T-helper 1 cell treated with Interleukin-12 subunit alpha and Interleukin-12 subunit beta and Interleukin-4 antibody, amounts not matched to agents 30 μg/mL and 1 μg/mL, for 36 hours (primary cell): Measurements from ENCODE around the gene TTC6.
"Not testable (repeated sequence)": the region's sequence is repeated elsewhere in the genome, so short reads cannot be mapped to it uniquely, and the experiment has no call there.

Experiments used
- H3K27ac Mint-ChIP-seq: one replicate; pipeline ENCODE4 v1.8.0; 2021; ENCODE audit warnings: mild to moderate bottlenecking, mixed read lengths
- H3K27me3 Mint-ChIP-seq: one replicate; pipeline ENCODE4 v1.8.0; 2021; ENCODE audit warnings: low read depth, mixed read lengths
- H3K36me3 Mint-ChIP-seq: one replicate; pipeline ENCODE4 v1.8.0; 2021; ENCODE audit warnings: low read depth, mixed read lengths
- H3K4me1 Mint-ChIP-seq: one replicate; pipeline ENCODE4 v1.8.0; 2021; ENCODE audit warnings: low read depth, mixed read lengths
- H3K4me3 Mint-ChIP-seq: one replicate; pipeline ENCODE4 v1.8.0; 2021; ENCODE audit warnings: mild to moderate bottlenecking, moderate library complexity, mixed read lengths
- H3K9me3 Mint-ChIP-seq: one replicate; pipeline ENCODE4 v1.8.0; 2021; ENCODE audit warnings: mixed read lengths

TTC6 gene

GRCh38 chr14:37594971-37595808, at the start of gene TTC6, which contains the start of gene FOXA1:
TSS of gene TTC6 (plus strand) at chr14:37595629. CDS start at chr14:37622065, 26,436 bp downstream.
TSS of gene FOXA1 (minus strand) at chr14:37595249. CDS start at chr14:37594972, 277 bp downstream.
- peaks cover 9% of the 10 kb centered on the region for H3K36me3 Mint-ChIP-seq
- H3K27ac Mint-ChIP-seq = peak within 1 kb of the TSS; percentile 74
- peaks cover 9% of the 10 kb centered on the region for H3K4me1 Mint-ChIP-seq
- peaks cover 85% of the 10 kb centered on the region for H3K27me3 Mint-ChIP-seq
- H3K4me3 Mint-ChIP-seq = peak within 1 kb of the TSS; percentile 61
- H3K9me3 Mint-ChIP-seq = peaks cover 5% of the 10 kb centered on the region

DNA sequence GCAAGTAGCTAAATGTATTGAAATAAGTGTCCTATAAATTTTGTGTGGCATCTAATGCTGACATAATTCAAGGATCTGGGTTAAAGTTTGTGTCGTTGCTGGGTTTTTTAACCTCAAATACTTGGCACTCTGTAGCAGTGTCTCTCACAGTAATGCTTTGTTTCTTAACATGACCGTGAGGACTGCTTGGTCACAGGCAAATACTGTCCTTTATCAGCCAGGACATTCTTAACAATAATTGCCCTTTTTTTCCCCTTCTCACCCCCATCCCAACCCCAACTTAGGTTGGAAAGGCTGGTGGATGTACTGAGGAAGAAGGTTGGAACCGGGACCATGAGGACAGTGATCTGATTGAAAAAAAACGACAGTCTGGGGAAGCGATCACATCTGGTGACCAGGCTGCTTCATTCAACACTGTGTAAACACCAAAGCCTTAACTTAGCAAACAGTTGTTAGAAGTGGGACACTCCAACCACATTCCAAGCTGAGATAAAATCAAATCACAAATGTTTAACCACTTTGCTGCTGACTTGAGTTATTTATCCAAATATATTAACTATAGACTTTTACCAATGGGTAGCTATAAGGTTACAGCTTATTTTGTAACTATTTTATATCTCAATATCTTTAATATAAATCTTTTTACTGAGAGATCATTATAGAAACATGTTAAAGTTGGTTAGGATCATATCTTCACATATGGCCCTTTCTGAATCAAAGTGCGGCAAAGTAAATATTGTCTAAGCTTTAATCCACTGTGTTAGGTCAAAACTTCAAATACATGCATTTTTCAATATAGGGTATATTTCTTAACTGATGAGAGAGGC, 48.6 kb upstream of the TTC6 start:
- no peak overlapping the region for H3K27ac Mint-ChIP-seq
- H3K9me3 Mint-ChIP-seq = no peaks in the 10 kb centered on the region
- no peaks in the 10 kb centered on the region for H3K4me1 Mint-ChIP-seq
- no peak overlapping the region for H3K4me3 Mint-ChIP-seq
- H3K27me3 Mint-ChIP-seq = no peaks in the 10 kb centered on the region
- H3K36me3 Mint-ChIP-seq = no peaks in the 10 kb centered on the region

DNA sequence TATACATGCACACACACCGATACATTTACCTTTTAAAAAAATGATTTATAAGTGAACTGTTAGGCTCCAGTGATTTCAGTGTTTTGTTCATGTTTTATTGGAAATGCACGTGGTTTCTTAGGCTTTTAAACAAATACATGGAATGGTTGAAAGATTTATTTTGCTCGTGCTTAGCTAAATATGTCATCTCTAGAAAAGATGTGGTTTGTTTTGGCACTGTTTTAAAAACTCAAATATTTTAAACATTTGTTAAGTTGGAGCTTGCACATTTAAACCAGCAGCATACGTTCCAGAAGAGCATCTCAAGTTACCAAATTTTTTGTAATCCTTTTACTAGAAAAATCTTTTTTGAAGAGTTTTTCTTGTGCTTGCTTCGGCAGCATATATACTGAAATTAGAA, 44.9 kb upstream of the TTC6 start:
- Mint-ChIP-seq H3K9me3 (no peaks in the 10 kb centered on the region), H3K36me3 (no peaks in the 10 kb centered on the region), H3K27me3 (no peaks in the 10 kb centered on the region), H3K4me3 (no peak overlapping the region), H3K4me1 (no peaks in the 10 kb centered on the region), H3K27ac (no peak overlapping the region)

GRCh38 chr14:37551119-37551518, 44.3 kb upstream of the TTC6 start:
- Mint-ChIP-seq H3K4me1 (no peaks in the 10 kb centered on the region), H3K9me3 (no peaks in the 10 kb centered on the region), H3K27me3 (no peaks in the 10 kb centered on the region), H3K27ac (no peak overlapping the region), H3K4me3 (no peak overlapping the region), H3K36me3 (no peaks in the 10 kb centered on the region)

- no peak overlapping the region for H3K27ac Mint-ChIP-seq
These were observed 41.4 kb upstream of the TTC6 start for GRCh38 chr14:37553935-37554550.

DNA sequence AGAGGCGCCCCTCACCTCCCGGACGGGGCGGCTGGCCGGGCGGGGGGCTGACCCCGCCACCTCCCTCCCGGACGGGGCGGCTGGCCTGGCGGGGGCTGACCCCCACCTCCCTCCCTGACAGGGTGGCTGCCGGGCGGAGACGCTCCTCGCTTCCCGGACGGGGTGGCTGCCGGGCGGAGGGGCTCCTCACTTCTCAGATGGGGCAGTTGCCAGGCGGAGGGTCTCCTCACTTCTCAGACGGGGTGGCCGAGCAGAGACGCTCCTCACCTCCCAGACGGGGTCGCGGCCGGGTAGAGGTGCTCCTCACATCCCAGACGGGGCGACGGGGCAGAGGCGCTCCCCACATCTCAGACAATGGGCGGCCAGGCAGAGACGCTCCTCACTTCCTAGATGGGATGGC, 39.8 kb upstream of the TTC6 start:
- H3K9me3 Mint-ChIP-seq = peaks cover 13% of the 10 kb centered on the region
- H3K27me3 Mint-ChIP-seq, H3K4me3 Mint-ChIP-seq, H3K36me3 Mint-ChIP-seq, H3K4me1 Mint-ChIP-seq, H3K27ac Mint-ChIP-seq: not testable (repeated sequence)

More at GRCh38 chr14:37553935-37554550, 41.4 kb upstream of the TTC6 start:
- H3K27me3 Mint-ChIP-seq = no peaks in the 10 kb centered on the region
- peaks cover 13% of the 10 kb centered on the region for H3K9me3 Mint-ChIP-seq
- no peaks in the 10 kb centered on the region for H3K36me3 Mint-ChIP-seq
- H3K4me1 Mint-ChIP-seq = no peaks in the 10 kb centered on the region
- no peak overlapping the region for H3K4me3 Mint-ChIP-seq

DNA sequence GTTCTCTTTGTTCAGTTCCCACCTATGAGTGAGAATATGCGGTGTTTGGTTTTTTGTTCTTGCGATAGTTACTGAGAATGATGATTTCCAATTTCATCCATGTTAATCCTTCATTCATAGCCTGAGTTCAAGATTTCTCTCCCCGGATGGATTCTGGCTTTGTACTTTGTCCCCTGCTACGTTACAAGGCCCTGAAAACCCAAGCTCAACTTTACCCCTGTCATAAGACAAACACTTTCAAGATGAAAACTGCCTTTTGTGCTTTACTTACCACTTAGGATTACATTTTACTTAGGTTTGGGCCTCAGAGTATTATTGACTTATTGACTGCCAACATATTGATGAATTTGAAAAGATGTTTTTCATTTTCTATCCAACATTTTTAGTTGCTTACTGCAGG, 36.7 kb upstream of the TTC6 start:
- no peak overlapping the region for H3K4me3 Mint-ChIP-seq
- H3K27me3 Mint-ChIP-seq = no peaks in the 10 kb centered on the region
- peaks cover 13% of the 10 kb centered on the region for H3K9me3 Mint-ChIP-seq
- no peak overlapping the region for H3K27ac Mint-ChIP-seq
- H3K4me1 Mint-ChIP-seq = no peaks in the 10 kb centered on the region
- H3K36me3 Mint-ChIP-seq = no peaks in the 10 kb centered on the region

DNA sequence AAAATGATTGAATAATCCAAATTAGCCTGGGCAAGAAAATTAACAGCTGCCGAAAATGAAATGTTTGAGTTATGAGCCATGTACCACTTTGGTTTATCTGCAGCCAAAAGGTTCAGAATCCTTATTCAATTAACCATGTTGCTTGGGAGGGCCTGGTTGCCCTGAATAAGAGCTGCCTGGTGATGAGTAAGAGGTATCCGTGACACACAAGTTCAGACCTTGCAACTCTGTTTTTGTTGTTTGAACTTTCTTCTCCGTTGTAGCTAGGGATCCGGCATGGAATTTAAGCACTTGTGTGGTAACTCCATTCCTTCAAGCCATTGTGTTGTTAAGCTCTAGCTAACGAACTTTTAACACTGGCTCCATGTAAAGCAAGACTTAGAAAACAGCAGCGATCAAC, 36.0 kb upstream of the TTC6 start:
- peaks cover 13% of the 10 kb centered on the region for H3K9me3 Mint-ChIP-seq
- no peaks in the 10 kb centered on the region for H3K27me3 Mint-ChIP-seq
- no peak overlapping the region for H3K4me3 Mint-ChIP-seq
- no peaks in the 10 kb centered on the region for H3K36me3 Mint-ChIP-seq
- H3K27ac Mint-ChIP-seq = no peak overlapping the region
- H3K4me1 Mint-ChIP-seq = no peaks in the 10 kb centered on the region

DNA sequence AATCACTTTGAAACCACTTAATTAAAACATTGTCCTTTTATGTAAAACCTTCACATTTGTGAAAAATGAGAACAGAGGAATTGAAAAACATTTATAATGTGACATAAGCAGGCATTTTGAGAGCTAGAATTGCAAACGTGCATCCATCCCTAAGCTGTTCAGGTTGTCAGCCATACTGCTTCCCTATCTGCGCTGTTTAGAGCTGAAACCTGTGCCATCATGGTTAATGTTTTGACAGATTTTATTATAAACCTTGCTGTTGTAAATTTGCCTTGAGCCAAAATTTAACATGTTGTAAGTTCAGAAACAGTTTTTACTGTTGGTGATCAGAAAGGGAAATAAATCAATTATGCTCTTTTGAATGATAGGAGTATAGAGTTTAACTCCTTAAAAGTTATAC, 32.2 kb upstream of the TTC6 start:
- no peak overlapping the region for H3K4me3 Mint-ChIP-seq
- no peaks in the 10 kb centered on the region for H3K9me3 Mint-ChIP-seq
- no peaks in the 10 kb centered on the region for H3K27me3 Mint-ChIP-seq
- no peaks in the 10 kb centered on the region for H3K36me3 Mint-ChIP-seq
- no peak overlapping the region for H3K27ac Mint-ChIP-seq
- no peaks in the 10 kb centered on the region for H3K4me1 Mint-ChIP-seq

- Mint-ChIP-seq H3K9me3 (no peaks in the 10 kb centered on the region), H3K27ac (no peak overlapping the region), H3K27me3 (no peaks in the 10 kb centered on the region), H3K36me3 (no peaks in the 10 kb centered on the region), H3K4me3 (no peak overlapping the region), H3K4me1 (no peaks in the 10 kb centered on the region)
These were observed 29.9 kb upstream of the TTC6 start for GRCh38 chr14:37565550-37565949.

- no peaks in the 10 kb centered on the region for H3K4me1 Mint-ChIP-seq
- H3K4me3 Mint-ChIP-seq = no peak overlapping the region
- H3K9me3 Mint-ChIP-seq = no peaks in the 10 kb centered on the region
- no peaks in the 10 kb centered on the region for H3K27me3 Mint-ChIP-seq
- no peaks in the 10 kb centered on the region for H3K36me3 Mint-ChIP-seq
- H3K27ac Mint-ChIP-seq = no peak overlapping the region
These were observed 28.5 kb upstream of the TTC6 start for GRCh38 chr14:37566811-37567371.

GRCh38 chr14:37569729-37570128, 25.7 kb upstream of the TTC6 start:
- Mint-ChIP-seq H3K9me3 (no peaks in the 10 kb centered on the region), H3K27me3 (no peaks in the 10 kb centered on the region), H3K4me1 (no peaks in the 10 kb centered on the region), H3K4me3 (no peak overlapping the region), H3K27ac (no peak overlapping the region), H3K36me3 (no peaks in the 10 kb centered on the region)

DNA sequence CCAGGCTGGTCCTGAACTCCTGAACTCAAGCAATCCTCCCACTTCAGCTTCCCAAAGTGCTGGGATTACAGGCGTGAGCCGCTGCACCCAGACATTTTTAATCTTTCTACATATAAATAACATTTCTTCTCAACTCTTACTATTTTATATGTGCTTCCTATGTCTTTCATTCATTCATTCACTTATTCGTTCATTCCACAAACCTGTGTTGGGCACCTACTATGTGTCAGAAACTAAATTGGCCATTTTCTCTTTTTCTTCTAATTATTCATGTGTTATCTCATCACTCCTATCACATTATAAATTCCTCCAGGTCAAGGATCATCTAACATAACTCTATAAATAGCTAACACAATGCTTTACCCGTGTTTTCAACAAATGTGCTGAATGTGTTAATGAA, 24.0 kb upstream of the TTC6 start:
- H3K9me3 Mint-ChIP-seq = no peaks in the 10 kb centered on the region
- no peaks in the 10 kb centered on the region for H3K4me1 Mint-ChIP-seq
- no peak overlapping the region for H3K4me3 Mint-ChIP-seq
- H3K36me3 Mint-ChIP-seq = no peaks in the 10 kb centered on the region
- H3K27ac Mint-ChIP-seq = no peak overlapping the region
- no peaks in the 10 kb centered on the region for H3K27me3 Mint-ChIP-seq

DNA sequence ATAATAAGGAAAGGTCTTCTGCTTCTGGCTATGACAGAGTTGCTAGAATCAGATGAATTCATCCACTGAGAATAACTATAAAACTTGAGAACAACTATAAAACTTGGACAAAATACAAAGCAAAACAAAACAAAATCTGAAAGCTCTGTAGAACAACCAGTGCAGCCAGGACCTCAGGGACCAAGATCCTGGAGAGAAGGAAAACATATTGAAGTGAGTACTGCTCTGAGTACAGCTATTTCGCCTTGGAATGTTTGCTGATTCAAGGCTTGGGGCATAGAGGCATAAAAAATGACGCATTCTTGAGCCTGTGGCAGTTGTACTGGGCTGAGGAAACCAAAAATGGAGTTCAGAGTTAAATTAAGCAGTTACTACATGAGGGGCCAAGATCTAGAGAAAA, 22.1 kb upstream of the TTC6 start:
- Mint-ChIP-seq H3K4me3 (no peak overlapping the region), H3K27ac (no peak overlapping the region), H3K4me1 (no peaks in the 10 kb centered on the region), H3K36me3 (no peaks in the 10 kb centered on the region), H3K9me3 (no peaks in the 10 kb centered on the region), H3K27me3 (no peaks in the 10 kb centered on the region)
